Kidney (tissue), 14 donors: ENCODE measurements around the gene ZFYVE1. TPM values are rescaled to one million over a fixed set of nuclear protein-coding genes. Genes with fewer than 3 reads are reported as not detected.
"Not testable (repeated sequence)": the region's sequence is repeated elsewhere in the genome, so short reads cannot be mapped to it uniquely, and the experiment has no call there.

Experiments
- DNase-seq, 5 donors: peaks; one replicate each; pipeline ENCODE4 v3.0.0-alpha.2; 2013 to 2020
- FAIRE-seq: peaks from 2 replicates; lab custom pipeline; 2012; peaks lifted over from hg19 to GRCh38; lab: Jason Lieb, UNC
- H3K27ac ChIP-seq, 2 donors: one replicate each; pipeline ENCODE4 v1.7.0; 2013; ENCODE audit warnings: low read depth in 2 of 2, low read length in 2 of 2, inconsistent platforms in 1 of 2
- H3K27me3 ChIP-seq: one replicate; pipeline ENCODE4 v1.7.1; 2013; ENCODE audit warnings: low read length, inconsistent platforms; ENCODE audit not compliant: control insufficient read depth, insufficient read depth
- H3K36me3 ChIP-seq, 3 donors: one replicate each; pipeline versions ENCODE4 v1.7.0 to v1.7.1; 2013; ENCODE audit warnings: low read length in 3 of 3, control low read depth in 1 of 3, inconsistent platforms in 1 of 3; ENCODE audit not compliant: insufficient read depth in 3 of 3, control insufficient read depth in 2 of 3
- H3K4me1 ChIP-seq, 3 donors: one replicate each; pipeline versions ENCODE4 v1.7.0 to v1.7.1; 2013; ENCODE audit warnings: low read length in 3 of 3, inconsistent platforms in 1 of 3, low read depth in 1 of 3; ENCODE audit not compliant: control insufficient read depth in 2 of 3, insufficient read depth in 2 of 3
- H3K4me3 ChIP-seq, 3 donors: one replicate each; pipeline versions ENCODE4 v1.7.0 to v1.8.1; 2013; ENCODE audit warnings: low read length in 3 of 3, control low read depth in 1 of 3, inconsistent platforms in 1 of 3
- H3K9ac ChIP-seq, 3 donors: one replicate each; pipeline versions ENCODE4 v1.7.0 to v1.7.1; 2013; ENCODE audit warnings: low read length in 3 of 3, control low read depth in 1 of 3, inconsistent platforms in 1 of 3
- H3K9me3 ChIP-seq, 3 donors: one replicate each; pipeline versions ENCODE4 v1.7.0 to v1.7.1; 2013; ENCODE audit warnings: low read length in 3 of 3, control low read depth in 1 of 3, inconsistent platforms in 1 of 3; ENCODE audit not compliant: control insufficient read depth in 2 of 3, insufficient read depth in 1 of 3
- intact Hi-C: fragments of 100-400 bp; cut with DNase I; formaldehyde crosslinking; loops from one replicate; pipeline ENCODE4 v1.11.1; 2022
- polyA plus RNA-seq: library from polyadenylated mRNA; stranded (reverse); fragments of 350-450 nt; fragmentation: Illumina TruSeq; extraction: RNeasy Lipid Tissue Mini Kit (QIAGEN cat#74804); gene quantifications from one replicate; pipeline ENCODE4 v1.2.3, GENCODE V29; 2014; ENCODE audit warnings: low read depth, low replicate concordance; ENCODE audit not compliant: insufficient read depth
- total RNA-seq: library from RNA; stranded (reverse); fragmentation: NEBNext Ultra II Directional; extraction: Animal tissue kit (Norgen Biotek cat#: 25700); gene quantifications from one replicate; pipeline ENCODE4 v1.2.1, GENCODE V29; 2021
- TF ChIP-seq, protein P1 (sequence below): IDR thresholded peaks from 3 replicates; pipeline ENCODE4 v1.5.1; 2012; ENCODE audit warnings: mild to moderate bottlenecking, moderate library complexity, borderline replicate concordance; ENCODE audit not compliant: insufficient read depth; ENCODE audit errors: extremely low read depth
- donor health status: control.
- donor health status: control.
- donor health status: control.
- donor health status: control.
- donor health status: control.
- donor health status: DM: yes; HTN: yes; CAD: no.
- donor health status: Normal renal cell carcinoma (clear cell type).

The ZFYVE1 gene
- total and polyA plus RNA-seq, 2 donors from 2014 or later = 10.7 to 18.8 TPM

DNA sequence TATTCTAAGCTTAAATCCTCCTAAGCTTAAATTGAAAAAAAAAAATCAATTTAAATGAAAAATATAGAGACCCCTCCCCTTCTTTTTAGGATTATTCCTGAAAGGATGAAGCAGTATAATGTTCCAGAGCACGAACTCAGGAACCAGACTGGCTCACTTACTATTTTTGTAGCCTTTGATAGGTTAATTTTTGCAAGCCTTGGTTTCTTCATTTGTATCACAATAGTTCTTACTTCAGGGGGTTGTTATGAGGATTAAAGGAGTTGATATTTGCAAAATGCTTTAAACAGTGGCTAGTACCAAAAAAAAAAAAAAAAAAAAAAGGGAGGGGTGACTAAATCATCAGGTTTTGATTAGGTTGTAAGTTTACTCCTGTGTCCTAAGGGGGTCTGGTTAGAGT, 28.3 kb upstream of the ZFYVE1 start:
- Histone ChIP-seq H3K36me3 (no peaks in the 10 kb centered on the region), H3K27ac (no peak overlapping the region), H3K9ac (no peak overlapping the region), H3K4me1 (peaks cover 0 to 8% (median 0%) of the 10 kb centered on the region in 3 donors), H3K4me3 (no peak overlapping the region), H3K9me3 (no peaks in the 10 kb centered on the region), H3K27me3 (no peaks in the 10 kb centered on the region)
- intact Hi-C loops = no loop called here
- DNase-seq (no peak), FAIRE-seq (no peak)
- TF ChIP-seq, protein P1, sequence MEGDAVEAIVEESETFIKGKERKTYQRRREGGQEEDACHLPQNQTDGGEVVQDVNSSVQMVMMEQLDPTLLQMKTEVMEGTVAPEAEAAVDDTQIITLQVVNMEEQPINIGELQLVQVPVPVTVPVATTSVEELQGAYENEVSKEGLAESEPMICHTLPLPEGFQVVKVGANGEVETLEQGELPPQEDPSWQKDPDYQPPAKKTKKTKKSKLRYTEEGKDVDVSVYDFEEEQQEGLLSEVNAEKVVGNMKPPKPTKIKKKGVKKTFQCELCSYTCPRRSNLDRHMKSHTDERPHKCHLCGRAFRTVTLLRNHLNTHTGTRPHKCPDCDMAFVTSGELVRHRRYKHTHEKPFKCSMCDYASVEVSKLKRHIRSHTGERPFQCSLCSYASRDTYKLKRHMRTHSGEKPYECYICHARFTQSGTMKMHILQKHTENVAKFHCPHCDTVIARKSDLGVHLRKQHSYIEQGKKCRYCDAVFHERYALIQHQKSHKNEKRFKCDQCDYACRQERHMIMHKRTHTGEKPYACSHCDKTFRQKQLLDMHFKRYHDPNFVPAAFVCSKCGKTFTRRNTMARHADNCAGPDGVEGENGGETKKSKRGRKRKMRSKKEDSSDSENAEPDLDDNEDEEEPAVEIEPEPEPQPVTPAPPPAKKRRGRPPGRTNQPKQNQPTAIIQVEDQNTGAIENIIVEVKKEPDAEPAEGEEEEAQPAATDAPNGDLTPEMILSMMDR = no peak

DNA sequence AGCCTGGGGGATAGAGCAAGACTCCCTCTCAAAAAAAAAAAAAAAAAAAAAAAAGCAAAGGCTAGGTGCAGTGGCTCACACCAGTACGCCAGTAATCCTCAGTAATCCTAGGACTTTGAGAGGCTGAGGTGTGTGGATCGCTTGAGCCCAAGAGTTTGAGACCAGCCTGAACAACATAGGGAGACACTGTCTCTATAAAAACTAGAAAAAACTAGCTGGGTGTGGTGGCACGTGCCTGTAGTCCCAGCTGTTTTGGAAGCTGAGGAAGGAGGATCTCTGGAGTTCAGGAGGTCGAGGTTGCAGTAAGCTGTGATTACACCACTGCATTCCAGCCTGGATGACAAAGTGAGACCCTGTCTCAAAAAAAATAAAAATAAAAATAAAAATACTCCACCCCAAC, 22.5 kb upstream of the ZFYVE1 start:
- intact Hi-C loops = no loop called here
- Histone ChIP-seq H3K9me3 (no peaks in the 10 kb centered on the region), H3K9ac (no peak overlapping the region), H3K4me1 (no peaks in the 10 kb centered on the region), H3K4me3 (no peak overlapping the region), H3K36me3 (no peaks in the 10 kb centered on the region), H3K27ac (no peak overlapping the region), H3K27me3 (no peaks in the 10 kb centered on the region)
- FAIRE-seq (no peak), DNase-seq (no peak)
- TF ChIP-seq, protein P1 = no peak

DNA sequence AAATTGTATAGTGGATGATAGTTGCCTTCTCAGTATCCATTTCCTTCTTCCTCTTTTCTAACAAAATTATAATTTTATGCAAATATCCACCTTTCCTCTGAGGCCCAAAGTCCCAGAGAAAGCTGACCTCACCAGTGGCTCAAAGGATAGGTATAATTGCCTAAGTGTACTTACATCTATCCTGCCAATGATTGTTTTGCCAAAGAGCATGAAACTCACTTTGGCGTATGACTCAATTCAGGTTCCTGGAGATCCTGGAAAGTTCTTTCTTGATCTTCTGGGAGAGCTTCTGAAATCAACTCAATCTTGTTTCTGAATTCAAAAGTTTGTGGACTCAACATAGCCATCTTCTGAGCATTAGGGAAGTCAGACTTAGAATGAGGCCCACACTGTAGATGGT, 20.9 kb upstream of the ZFYVE1 start:
- H3K27me3 ChIP-seq = no peaks in the 10 kb centered on the region
- TF ChIP-seq, protein P1 = no peak
- H3K4me1 ChIP-seq = no peaks in the 10 kb centered on the region
- no peak overlapping the region for H3K9ac ChIP-seq
- DNase-seq = no peak
- H3K9me3 ChIP-seq = no peaks in the 10 kb centered on the region
- H3K36me3 ChIP-seq = no peaks in the 10 kb centered on the region
- intact Hi-C loops = no loop called here
- no peak overlapping the region for H3K27ac ChIP-seq
- H3K4me3 ChIP-seq = no peak overlapping the region
- no peak for FAIRE-seq

DNA sequence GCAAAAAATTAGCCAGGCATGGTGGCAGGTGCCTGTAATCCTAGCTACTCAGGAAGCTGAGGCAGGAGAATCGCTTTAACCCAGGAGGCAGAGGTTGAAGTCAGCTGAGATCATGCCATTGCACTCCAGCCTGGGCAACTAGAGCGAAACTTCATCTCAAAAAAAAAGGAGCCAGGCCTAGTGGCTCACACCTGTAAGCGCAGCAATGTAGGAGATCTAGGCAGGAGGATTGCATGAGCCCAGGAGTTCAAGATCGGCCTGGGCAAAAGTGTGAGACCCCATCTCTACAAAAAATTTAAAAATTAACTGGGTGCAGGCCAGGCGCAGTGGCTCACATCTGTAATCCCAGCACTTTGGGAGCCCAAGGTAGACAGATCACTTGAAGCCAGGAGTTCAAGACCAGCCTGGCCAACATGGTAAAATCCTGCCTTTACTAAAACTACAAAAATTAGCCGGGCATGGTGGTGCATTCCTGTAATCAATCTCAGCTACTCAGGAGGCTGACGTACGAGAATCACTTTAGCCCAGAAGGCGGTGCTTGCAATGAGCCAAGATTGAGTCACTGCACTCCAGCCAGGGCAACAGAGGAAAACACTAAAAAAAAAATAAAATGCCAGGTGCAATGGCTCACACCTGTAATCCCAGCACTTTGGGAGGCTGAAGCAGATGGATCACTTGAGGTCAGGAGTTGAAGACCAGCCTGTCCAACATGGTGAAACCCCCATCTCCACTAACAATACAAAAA, 10.0 kb upstream of the ZFYVE1 start:
- H3K27me3 ChIP-seq, H3K27ac ChIP-seq, H3K36me3 ChIP-seq, H3K4me1 ChIP-seq, DNase-seq, H3K9ac ChIP-seq, FAIRE-seq, H3K4me3 ChIP-seq, intact Hi-C loops, H3K9me3 ChIP-seq: not testable (repeated sequence)
